Thyroid gland (tissue), 4 donors: Measurements from ENCODE around the gene HSD17B12.

Experiments
- POLR2A ChIP-seq, 2 donors: fragments of 450-650 bp; IDR thresholded peaks; one replicate each; pipeline ENCODE4 v1.6.1; 2017; ENCODE audit warnings: antibody characterized with exemption in 2 of 2, mild to moderate bottlenecking in 2 of 2, moderate library complexity in 1 of 2
- TF ChIP-seq, protein P1 (sequence below), 6 experiments: fragments of 200-600 bp in 3 of 6; fragments of 450-650 bp in 3 of 6; sonication (generic) in 3 of 6; IDR thresholded peaks; one replicate each; pipeline ENCODE4 v1.5.1; 2016 to 2019; ENCODE audit warnings: antibody characterized with exemption in 6 of 6, mild to moderate bottlenecking in 2 of 6, inconsistent platforms in 1 of 6, moderate library complexity in 1 of 6

- TF ChIP-seq, protein P1, sequence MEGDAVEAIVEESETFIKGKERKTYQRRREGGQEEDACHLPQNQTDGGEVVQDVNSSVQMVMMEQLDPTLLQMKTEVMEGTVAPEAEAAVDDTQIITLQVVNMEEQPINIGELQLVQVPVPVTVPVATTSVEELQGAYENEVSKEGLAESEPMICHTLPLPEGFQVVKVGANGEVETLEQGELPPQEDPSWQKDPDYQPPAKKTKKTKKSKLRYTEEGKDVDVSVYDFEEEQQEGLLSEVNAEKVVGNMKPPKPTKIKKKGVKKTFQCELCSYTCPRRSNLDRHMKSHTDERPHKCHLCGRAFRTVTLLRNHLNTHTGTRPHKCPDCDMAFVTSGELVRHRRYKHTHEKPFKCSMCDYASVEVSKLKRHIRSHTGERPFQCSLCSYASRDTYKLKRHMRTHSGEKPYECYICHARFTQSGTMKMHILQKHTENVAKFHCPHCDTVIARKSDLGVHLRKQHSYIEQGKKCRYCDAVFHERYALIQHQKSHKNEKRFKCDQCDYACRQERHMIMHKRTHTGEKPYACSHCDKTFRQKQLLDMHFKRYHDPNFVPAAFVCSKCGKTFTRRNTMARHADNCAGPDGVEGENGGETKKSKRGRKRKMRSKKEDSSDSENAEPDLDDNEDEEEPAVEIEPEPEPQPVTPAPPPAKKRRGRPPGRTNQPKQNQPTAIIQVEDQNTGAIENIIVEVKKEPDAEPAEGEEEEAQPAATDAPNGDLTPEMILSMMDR (IDR thresholded peaks at IDR 0.05), result no peak
- TF ChIP-seq POLR2A (IDR thresholded peaks at IDR 0.05), result no peak
These were observed 224.4 kb downstream of the HSD17B12 start for GRCh38 chr11:43904742-43905535.
